HG03139 (cell line): Measurements from ENCODE around the gene ACCS.

Experiments
- ATAC-seq: cut with Tn5 transposase; IDR thresholded peaks from one replicate; pipeline ENCODE4 v1.9.1; 2021; ENCODE audit not compliant: unreplicated experiment

The ACCS gene, protein sequence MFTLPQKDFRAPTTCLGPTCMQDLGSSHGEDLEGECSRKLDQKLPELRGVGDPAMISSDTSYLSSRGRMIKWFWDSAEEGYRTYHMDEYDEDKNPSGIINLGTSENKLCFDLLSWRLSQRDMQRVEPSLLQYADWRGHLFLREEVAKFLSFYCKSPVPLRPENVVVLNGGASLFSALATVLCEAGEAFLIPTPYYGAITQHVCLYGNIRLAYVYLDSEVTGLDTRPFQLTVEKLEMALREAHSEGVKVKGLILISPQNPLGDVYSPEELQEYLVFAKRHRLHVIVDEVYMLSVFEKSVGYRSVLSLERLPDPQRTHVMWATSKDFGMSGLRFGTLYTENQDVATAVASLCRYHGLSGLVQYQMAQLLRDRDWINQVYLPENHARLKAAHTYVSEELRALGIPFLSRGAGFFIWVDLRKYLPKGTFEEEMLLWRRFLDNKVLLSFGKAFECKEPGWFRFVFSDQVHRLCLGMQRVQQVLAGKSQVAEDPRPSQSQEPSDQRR

DNA sequence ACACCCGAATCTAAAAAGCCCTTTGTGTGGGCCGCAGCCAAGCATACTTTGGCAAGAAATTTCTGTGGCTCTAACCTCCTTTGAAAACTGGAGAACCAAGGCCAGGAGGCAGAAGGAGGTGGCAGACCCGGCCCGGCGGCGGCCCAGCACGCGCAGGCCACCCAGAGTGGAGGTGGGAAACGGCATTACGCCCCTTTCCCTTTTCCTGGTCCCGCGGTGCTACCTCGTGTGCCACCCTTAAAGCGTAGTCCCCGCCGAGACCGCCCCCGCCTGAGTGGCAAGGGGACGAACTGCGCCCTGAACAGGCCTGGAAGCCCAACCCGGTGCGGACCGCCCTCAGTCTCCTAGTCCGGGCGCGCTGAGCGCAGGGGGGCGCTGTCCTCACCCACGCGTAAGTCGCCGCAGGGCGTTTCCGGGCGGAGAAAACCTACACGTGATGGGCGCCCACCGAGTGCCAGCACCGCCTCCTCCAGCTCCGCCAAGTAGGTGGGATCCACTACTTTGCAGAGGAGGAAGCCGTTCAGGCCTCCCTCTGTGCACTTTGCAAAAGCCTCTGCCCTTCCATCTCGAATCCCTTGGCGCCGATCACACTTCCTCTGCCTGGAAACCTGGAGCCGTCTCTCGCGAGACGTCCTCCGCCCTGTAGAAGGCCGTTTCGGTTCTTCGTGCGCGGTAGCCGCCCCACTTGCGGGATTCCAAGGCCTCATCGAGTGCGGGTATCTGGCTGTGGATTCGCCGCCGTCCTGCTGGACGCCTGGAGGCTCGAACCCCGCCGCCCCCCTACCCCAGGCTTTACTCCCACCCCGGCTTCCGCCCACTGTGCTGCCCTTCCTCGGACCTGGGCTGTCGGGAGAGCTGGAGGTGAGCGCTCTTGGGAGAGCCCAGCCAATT lies at the start of gene ACCS:
Gene ACCS (plus strand): TSS at position 430 of the 891 bp plus-strand sequence. CDS start 1,358 bp downstream, outside the sequence.
- peak; percentile 95 for ATAC-seq

DNA sequence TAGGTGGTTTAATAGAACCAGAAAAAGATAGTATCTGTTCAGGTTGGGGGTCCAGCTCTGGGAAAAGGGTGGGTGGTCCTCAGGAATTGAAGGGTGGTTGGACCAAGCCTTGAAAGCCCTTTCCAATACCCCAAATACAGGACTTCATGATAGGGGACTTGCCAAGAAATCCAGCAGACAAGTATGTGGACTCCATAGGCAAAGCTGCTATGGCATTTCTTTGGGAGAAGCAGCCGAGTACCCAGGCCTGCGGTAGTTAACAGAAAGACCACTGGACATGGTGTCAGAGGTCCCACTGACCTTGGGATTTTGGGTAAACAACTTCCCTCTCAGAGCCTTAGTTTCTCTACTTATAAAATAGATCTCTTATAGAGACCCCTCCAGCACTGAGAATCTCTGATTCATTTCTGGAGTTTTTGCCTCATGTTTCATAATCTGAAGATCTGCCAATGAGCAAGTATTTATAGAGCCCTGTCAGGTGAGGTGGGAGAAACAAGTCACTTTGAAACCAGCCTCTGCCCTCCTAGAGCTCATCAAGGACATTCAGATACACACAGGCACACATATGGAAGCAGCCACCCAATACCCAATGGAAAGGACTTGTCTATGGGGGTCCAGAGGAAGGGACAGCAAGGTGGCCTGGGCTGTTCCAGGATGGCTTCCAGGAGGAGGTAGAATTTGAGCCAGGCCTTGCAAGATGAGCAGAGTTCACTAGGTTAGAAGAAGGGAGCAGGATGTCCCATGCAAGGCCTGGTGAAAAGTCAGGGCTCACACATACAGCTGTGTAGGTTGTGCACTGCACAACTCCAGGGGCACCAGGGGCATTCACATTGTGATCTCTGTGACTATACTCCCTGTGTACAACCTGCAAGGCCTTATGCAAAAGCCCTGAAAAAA lies 49.3 kb upstream of the ACCS start:
- no peak for ATAC-seq

DNA sequence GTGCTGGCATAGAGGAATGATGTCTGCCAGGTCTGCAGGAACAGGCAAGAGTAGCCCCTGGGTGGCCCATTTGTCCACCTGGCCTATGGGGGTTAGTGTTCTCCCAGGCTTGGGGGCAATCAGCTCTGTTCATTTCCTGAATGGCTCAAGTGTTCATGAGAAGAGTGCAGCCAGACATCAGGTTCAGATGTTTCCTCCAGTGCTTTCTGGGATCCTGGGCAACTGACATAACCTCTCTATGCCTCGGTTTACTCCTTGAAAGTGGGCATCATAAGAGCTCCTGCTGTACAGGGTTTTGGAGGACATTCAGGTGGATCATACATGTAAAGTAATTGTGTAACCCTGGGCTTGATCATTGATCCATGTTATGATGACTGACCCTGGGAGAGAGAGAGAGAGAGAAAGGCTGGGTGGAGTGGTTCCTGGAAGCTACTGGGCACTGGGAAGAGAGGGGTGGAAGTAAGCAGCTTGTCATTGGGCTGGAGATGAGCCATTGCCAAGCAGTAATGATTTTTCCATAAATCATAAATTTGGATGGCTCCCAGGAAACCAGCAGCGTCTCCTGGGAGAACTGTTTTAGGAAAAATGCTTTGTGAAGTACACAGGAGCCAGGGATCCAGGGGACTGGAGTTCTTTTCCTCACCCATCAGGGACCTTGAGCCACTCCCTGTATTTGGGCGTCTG lies 48.5 kb upstream of the ACCS start:
- no peak for ATAC-seq

DNA sequence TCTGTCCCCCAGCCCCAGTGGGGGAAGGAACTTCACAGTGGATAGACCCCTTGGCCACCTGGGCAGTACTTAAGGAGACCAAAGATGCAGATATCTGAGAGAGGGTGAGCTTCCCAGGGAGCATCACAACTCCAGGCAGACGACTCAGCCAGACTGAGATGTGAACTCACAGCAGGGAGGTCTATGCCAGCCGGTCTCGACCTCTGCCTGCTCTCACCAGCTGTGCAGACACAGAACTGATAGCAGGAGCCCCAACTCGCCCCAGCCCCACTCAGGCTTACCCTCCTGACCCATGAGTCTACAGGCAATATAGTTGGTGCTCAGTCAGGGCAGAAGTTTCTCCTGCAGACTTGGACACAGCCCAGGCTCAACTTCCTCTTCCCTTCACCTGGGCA lies 47.9 kb upstream of the ACCS start:
- ATAC-seq = no peak

DNA sequence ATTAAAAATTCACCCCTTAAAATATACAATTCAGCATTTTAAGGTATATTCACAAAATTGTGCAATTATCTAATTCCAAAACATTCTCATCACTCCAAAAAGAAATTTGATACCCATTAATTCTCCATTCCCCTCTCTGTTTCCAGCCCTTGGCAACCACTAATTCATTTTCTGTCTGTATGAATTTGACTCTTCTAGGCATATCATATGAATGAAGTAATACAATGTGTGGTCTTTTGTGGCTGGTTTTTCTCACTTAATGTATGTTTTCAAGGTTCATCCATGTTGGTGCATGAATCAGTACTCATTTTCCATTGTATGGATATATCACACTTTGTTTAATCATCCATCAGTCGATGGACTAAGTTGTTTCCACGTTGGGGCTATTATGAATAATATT lies 47.2 kb upstream of the ACCS start:
- no peak for ATAC-seq

DNA sequence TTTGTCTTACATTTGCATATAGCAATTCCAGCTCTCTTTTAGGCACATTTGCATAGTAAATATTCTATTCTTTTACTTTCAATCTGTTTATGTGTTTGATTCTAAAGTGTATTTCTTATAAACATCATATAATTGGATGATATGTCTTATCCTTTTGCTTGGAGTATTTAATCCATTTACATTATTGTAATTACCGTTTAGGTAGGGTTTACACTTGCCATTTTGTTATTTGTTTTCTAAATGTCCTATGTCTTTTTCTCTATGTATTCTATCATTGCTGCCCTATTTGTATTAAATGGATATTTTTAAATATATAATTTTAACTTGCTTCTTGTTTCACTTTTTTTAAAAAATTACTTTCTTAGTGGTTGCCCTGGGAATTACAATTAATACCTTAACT lies 41.1 kb upstream of the ACCS start:
- ATAC-seq = no peak

DNA sequence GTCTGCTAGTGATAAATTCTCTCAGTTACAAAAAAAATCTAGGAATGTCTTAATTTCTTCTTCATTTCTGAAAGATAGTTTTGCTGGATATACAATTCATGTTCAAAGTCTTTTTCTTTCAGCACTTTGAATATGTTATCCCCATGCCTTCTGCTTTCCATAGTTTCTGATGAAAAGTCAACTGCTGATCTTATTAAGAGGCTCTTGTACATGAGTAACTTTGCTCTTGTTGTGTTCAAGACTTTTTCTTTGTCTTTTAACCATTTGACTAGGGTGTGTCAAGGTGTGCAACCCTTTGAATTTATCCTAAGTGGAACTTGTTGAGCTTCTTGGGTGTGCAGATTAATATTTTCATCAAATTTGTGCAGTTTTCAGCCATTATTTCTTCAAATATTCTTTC lies 40.3 kb upstream of the ACCS start:
- ATAC-seq = no peak

DNA sequence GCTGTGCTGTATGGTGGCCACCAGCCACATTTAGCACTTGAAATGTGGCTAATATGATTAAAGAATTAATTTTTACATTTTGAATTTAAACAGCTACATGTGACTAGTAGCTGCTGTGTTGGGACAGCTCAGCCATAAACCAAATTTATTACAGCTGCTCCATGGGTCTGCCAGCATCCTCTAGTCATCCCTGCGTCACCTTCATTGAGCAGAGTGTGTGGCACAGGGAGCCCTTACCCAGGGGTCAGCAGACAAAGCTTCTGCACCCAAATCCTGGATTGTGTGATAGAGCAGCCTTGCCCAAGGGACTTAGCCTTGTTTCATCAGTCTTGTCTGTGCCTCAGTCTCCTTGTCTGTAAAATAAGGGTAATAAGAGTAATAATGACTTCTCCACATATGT lies 37.7 kb upstream of the ACCS start:
- ATAC-seq = no peak

DNA sequence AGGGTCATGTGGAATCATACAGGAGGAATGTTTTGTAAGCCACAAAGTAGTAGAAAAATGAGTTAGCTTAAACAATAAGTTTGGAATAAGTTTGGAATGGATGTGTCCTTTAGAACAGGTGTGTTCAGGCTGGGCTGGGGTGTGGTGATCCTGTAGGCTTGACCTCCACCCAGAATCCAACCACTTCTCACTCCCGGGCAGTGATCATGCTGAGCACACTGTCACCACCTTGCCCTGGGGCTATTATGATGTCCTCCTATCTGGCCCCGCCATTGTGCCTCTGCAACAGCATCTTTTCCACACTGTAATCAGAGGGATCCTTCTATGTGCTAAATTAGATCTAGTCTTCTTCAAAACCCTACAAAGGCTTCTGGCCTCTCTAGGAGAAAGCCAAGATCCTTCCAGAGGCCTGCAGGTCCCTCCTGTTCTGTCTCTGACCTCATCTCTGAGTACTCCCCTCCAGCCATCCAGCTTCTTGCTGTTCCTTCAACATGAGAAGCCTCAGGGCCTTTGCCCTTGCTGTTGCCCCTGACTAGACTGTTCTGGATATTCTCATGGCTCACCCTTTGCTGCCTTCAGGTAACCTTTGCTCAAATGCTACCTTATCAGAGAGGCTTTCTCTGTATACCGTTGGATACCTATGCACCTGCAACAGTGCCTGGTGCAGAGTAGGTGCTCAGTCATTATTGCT lies 37.1 kb upstream of the ACCS start:
- no peak for ATAC-seq

DNA sequence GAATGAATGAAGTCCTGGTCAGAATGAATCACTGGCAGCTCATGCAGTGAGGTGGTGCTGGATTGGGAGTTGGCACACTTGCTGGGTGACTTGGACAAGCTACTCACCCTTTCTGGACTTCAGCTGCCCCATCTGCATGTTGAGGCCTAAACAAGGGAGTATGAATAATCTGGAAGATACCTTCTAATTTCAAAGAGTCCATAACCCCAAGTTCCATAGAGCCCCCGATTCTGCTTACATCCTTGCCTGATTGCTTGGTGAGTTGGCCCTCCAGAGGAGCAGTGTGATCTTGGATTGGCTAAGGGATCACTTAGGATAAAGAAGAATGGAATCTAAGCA lies 36.6 kb upstream of the ACCS start:
- ATAC-seq = no peak

DNA sequence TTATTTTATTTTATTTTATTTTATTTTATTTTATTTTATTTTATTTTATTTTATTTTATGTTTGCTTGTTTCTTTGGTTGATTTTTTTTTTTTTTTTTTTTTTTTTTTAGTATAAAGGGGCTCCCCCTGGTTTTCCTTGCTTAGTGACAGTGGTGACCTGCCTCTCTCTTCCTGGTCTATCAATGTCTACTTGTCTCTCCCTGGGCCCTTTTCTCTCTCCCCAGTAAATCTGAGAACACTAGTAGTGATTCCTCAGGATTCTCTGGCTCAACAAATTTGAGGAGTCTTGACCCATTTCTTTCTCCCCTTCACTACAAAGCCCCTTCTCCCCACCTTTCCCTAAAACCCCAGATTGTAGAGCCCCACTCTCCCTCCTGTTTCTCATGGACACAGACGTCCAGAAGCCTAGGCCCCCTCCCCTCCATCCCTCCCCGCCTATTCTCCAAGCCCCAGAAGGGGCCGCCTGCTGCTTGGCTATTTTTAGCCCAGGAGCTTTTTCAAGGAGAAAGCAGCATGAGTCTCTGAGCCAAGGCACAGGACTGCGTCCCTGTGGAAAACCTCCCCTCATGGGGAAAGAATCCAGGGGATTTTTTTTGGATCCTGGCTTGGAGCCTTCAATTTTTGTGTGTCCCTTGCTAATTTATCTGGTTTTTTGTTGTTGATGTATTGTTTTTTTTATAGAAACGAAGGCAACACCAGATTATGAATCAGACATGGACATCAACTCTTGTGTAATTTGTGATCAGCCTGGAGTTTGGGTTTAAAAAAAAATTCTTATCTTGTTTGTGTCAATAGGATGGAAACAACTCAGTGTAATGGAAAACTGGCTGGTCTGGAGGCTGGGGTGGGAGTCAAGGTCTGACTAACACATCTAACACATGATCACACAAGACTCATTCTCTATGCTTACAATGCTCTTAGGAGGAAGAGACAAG lies 35.8 kb upstream of the ACCS start:
- no peak for ATAC-seq

DNA sequence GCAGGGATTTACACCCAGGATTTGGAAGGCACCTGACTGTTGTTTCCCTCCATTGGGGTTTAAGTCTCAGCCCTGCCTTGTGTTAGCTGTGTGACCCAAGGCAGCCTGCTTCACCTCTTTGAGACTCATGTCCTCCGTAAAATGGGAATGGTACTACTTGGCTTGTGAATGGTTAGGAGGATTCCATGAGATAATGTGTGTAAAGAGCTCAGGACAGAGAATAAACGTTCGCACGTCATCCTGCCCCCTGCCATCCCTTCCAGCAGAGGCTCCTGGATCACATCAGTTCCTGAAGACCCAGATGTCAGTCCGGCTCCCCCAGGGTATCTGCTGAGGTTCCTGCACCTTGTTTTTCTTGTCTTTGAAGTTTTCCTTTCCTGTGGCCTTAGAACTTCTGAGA lies 35.1 kb upstream of the ACCS start:
- ATAC-seq = no peak

DNA sequence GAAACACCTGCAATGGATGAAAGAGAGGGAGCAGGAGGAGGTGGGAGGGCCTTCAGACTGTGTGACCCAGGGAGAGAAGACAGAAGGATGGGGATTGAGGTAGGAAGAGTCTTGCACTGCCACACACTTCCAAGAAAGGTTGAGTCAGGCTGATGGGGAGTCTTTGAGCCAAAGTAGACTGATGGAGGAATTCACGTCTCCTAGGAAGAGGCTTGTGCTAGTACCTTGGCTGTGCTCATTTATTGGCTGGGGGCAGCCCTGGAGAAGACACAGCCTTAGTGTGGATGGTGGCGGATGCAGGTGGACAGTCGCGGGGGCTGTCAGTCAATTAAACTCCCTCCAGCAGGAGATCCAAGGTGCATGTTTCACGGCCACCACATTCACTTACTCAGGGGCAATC lies 34.5 kb upstream of the ACCS start:
- ATAC-seq = no peak

DNA sequence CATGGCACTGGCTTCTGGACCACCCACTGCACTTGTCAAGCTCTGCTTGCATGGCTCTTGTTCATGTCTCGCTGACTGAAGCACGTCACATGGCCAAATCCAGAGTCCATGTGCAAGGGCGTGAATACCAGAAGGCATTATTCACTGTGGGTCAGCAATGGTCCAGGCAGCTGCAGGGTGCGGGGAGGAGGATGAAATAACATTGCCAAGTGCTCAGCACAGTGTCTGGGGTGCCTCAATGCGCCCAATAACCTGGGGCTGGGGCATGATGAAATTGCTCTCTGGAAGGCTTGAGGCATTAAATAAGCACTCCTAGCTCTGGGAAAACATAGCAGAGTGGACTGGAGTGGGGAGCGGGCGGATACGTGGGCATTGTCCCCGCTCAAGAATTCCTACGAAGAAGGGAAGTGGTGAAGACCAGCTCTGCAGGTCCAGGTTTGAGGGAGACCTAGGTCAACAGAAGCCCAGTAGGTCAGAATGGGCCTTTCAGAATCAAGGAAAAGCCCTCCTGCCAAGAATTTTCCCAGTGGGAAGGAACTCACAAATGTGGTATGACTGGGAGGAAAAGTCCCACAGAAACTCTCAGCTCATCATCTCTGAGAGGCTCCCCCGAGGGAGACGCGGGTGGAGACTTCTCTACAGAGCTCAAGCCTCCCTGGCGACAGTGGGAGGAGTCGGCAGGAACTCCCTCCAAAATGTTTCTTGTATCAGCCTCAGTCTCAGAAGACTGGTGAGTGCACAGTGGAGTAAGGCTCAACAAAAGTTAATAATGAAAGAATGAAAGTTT lies 33.6 kb upstream of the ACCS start:
- no peak for ATAC-seq

DNA sequence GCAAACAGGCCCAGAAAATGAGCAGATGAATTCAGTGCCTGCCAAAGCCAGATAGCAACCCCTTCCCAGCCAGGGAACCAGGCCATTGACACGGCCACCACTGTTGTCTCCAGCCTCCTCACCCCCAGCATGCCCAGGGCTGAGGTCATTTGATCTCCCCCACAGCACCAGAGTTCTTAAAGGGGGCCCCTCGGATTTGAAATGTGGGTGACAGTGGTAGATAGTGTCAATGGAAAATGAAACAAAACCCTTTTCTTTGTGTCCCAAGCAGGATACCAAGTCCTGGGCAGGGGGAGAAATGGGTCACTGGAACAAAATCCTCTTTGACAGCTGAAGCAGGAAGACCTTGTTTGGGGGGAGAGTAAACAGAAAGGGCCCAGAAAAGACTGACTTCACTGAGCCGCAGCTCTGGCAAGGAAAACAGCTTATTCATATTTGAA lies 32.6 kb upstream of the ACCS start:
- no peak for ATAC-seq

DNA sequence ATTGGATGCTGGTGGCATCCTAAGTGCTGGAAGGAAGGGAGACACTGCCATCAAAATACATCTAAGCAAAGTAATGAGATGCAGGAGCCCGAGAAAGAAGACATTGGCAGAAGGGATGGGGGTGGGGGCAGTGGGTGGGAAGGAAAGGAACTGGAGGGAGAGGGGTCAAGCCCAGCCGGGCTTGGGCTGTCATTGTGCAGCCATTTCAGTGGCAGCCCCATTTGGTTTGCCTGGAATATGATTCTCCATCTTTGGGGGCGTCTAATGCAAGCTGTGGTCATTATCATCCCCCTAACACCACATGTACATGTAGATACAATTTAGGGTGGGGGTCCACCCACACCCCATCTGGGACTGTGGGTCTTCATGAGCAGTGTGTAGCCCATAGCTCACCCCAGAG lies 32.2 kb upstream of the ACCS start:
- ATAC-seq = no peak

DNA sequence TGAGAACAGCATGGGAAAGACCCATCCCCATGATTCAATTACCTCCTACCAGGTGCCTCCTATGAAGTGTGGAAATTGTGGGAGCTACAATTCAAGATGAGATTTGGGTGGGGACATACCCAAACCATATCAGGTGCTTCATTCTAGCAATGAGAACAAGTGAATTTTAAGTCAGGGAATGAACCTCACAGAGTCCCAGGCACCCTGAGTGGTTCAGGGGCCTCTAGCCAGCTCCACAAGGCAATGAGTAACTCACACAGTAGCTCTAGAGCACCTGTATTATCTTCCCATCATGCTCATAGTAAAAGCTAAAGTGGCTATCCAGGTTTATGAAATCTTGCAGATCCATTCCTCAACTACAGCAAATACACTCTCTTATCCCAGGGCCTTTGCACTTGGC lies 31.4 kb upstream of the ACCS start:
- no peak for ATAC-seq
